ENCODE results near the gene PMF1.
"Not testable (repeated sequence)": the region's sequence is repeated elsewhere in the genome, so short reads cannot be mapped to it uniquely, and the experiment has no call there.

PMF1 gene

GRCh38 chr1:156212833-156213643 lies at the start of gene PMF1:
Gene PMF1 (plus strand): TSS chr1:156213007. CDS start chr1:156213016, 9 bp downstream.
- DNase-seq: peak; percentile 96

GRCh38 chr1:156163712-156164111 lies 49.1 kb upstream of the PMF1 start:
- DNase-seq: no peak

GRCh38 chr1:156164125-156164831 lies 48.5 kb upstream of the PMF1 start:
- no peak for DNase-seq

GRCh38 chr1:156165083-156165482 lies 47.7 kb upstream of the PMF1 start:
- no peak for DNase-seq

- DNase-seq: no peak
Observed at GRCh38 chr1:156167536-156167935, 45.3 kb upstream of the PMF1 start.

- DNase-seq: no peak
Observed at GRCh38 chr1:156172696-156173470, 39.9 kb upstream of the PMF1 start.

GRCh38 chr1:156176610-156177210 lies 36.1 kb upstream of the PMF1 start:
- no peak for DNase-seq

- peak; percentile 18 for DNase-seq
Observed at GRCh38 chr1:156177919-156178654, 34.7 kb upstream of the PMF1 start.

GRCh38 chr1:156180471-156180870 lies 32.3 kb upstream of the PMF1 start:
- DNase-seq: no peak

GRCh38 chr1:156181391-156181924 lies 31.3 kb upstream of the PMF1 start:
- DNase-seq: not testable (repeated sequence)

- not testable (repeated sequence) for DNase-seq
Observed at GRCh38 chr1:156182010-156182779, 30.6 kb upstream of the PMF1 start.

GRCh38 chr1:156186347-156187177 lies 26.2 kb upstream of the PMF1 start:
- DNase-seq: not testable (repeated sequence)

- DNase-seq: not testable (repeated sequence)
Observed at GRCh38 chr1:156190265-156190664, 22.5 kb upstream of the PMF1 start.

- DNase-seq: no peak
Observed at GRCh38 chr1:156191292-156191964, 21.4 kb upstream of the PMF1 start.

- no peak for DNase-seq
Observed at GRCh38 chr1:156193208-156193487, 19.7 kb upstream of the PMF1 start.

- DNase-seq: peak; percentile 99
Observed at GRCh38 chr1:156193488-156194299, 19.1 kb upstream of the PMF1 start, which contains the start of gene SLC25A44. Gene SLC25A44 (plus strand): TSS chr1:156194104. CDS start chr1:156199848, 5,744 bp downstream.

GRCh38 chr1:156194300-156194652 lies 18.5 kb upstream of the PMF1 start:
- DNase-seq: no peak

GRCh38 chr1:156195853-156196252 lies 17.0 kb upstream of the PMF1 start:
- no peak for DNase-seq

- DNase-seq: no peak
Observed at GRCh38 chr1:156196445-156196844, 16.4 kb upstream of the PMF1 start.
